OCI-LY7 (cell line): ENCODE data around the gene POLD2. TPM values are rescaled to one million over a fixed set of nuclear protein-coding genes. Genes with fewer than 3 reads are reported as not detected.

ENCODE experiments used
- BruUV-seq: library from RNA; stranded (reverse); fragments of 400-500 nt; replicated peaks from 2 replicates; lab custom pipeline; 2021; lab: Mats Ljungman, UMichigan
- CTCF ChIA-PET: fragments of 300-600 bp; sonication (Branson Sonifier 250); formaldehyde crosslinking; loops from one replicate; lab custom pipeline; 2022; ENCODE audit warnings: antibody characterized with exemption; ENCODE audit not compliant: unreplicated experiment; lab: Charles Lee
- POLR2A ChIA-PET: fragments of 300-600 bp; sonication (Branson Sonifier 250); formaldehyde crosslinking; loops from one replicate; lab custom pipeline; 2022; ENCODE audit warnings: antibody characterized with exemption; lab: Charles Lee
- DNase-seq: peaks from one replicate; pipeline ENCODE4 v3.0.0-alpha.2; 2015; ENCODE audit warnings: low spot score
- H2AFZ ChIP-seq: fragments of 200-600 bp; sonication (generic), shearing (Covaris generic); 2 replicates; pipeline ENCODE4 v1.6.1; 2014; ENCODE audit warnings: mild to moderate bottlenecking, antibody characterized with exemption, low read length, moderate library complexity
- H3K27ac ChIP-seq: fragments of 200-600 bp; sonication (generic); 2 replicates; pipeline ENCODE4 v1.5.1; 2014; ENCODE audit warnings: mixed run types, low read depth, mild to moderate bottlenecking, moderate library complexity, low read length, inconsistent platforms; ENCODE audit not compliant: poor library complexity, severe bottlenecking
- H3K36me3 ChIP-seq: fragments of 200-600 bp; sonication (generic); 2 replicates; pipeline ENCODE4 v1.6.1; 2014; ENCODE audit warnings: mild to moderate bottlenecking, antibody characterized with exemption, low read length, moderate library complexity, mixed read lengths; ENCODE audit not compliant: insufficient read depth
- H3K4me1 ChIP-seq: fragments of 200-600 bp; sonication (generic); 2 replicates; pipeline ENCODE4 v1.5.1; 2014; ENCODE audit warnings: mild to moderate bottlenecking, low read length; ENCODE audit not compliant: insufficient read depth, poor library complexity, severe bottlenecking
- H3K4me2 ChIP-seq: fragments of 200-600 bp; sonication (generic); 2 replicates; pipeline ENCODE4 v1.6.1; 2014; ENCODE audit warnings: mild to moderate bottlenecking, low read length
- H3K4me3 ChIP-seq: fragments of 200-600 bp; sonication (generic); 2 replicates; pipeline ENCODE4 v1.5.1; 2014; ENCODE audit warnings: mild to moderate bottlenecking, low read depth, low read length; ENCODE audit not compliant: poor library complexity, severe bottlenecking
- H3K79me2 ChIP-seq: fragments of 200-600 bp; sonication (generic); 2 replicates; pipeline ENCODE4 v1.6.1; 2016; ENCODE audit warnings: low read depth, mild to moderate bottlenecking, low read length, moderate library complexity, mixed read lengths; ENCODE audit not compliant: insufficient read depth
- H3K9me2 ChIP-seq: fragments of 200-600 bp; sonication (generic); 2 replicates; pipeline ENCODE4 v1.6.1; 2016; ENCODE audit warnings: mild to moderate bottlenecking, low read length, mixed read lengths; ENCODE audit not compliant: insufficient read depth
- H3K9me3 ChIP-seq: fragments of 200-600 bp; sonication (generic); 2 replicates; pipeline ENCODE4 v1.6.1; 2014; ENCODE audit warnings: mild to moderate bottlenecking, mixed run types, low read length, mixed read lengths
- H4K20me1 ChIP-seq: fragments of 200-600 bp; sonication (generic); 2 replicates; pipeline ENCODE4 v1.6.1; 2014; ENCODE audit warnings: mild to moderate bottlenecking, antibody characterized with exemption, low read length, moderate library complexity, mixed read lengths; ENCODE audit not compliant: insufficient read depth
- CTCF ChIP-seq: fragments of 200-600 bp; sonication (generic); conservative IDR thresholded peaks from 2 replicates; pipeline ENCODE4 v1.5.1; 2014; ENCODE audit warnings: mild to moderate bottlenecking, antibody characterized with exemption, low read length, moderate library complexity, mixed read lengths
- EZH2phosphoT487 ChIP-seq: fragments of 200-600 bp; sonication (generic); IDR thresholded peaks from 2 replicates; pipeline ENCODE4 v1.6.1; 2018; ENCODE audit warnings: low read depth, borderline replicate concordance, mild to moderate bottlenecking, mixed run types, antibody characterized with exemption, low read length, moderate library complexity, mixed read lengths
- intact Hi-C: fragments of 100-400 bp; cut with micrococcal nuclease; formaldehyde crosslinking; loops from one replicate; pipeline ENCODE4 v1.10.0; 2022; ENCODE audit not compliant: unreplicated experiment
- total RNA-seq, 2 experiments: library from RNA; depleted of rRNA in 1 of 2; stranded (reverse); fragments of >200 nt in 1 of 2; shearing (Covaris generic) in 1 of 2; gene quantifications; 2 replicates each; pipeline ENCODE4 v1.2.3, GENCODE V29; 2014 to 2022

Gene POLD2
- total RNA-seq, 2 experiments from 2014 or later, result 230 to 261 TPM

- no peak for DNase-seq
- no peaks in the 10 kb centered on the region for H4K20me1 ChIP-seq
- H3K79me2 ChIP-seq, result no peaks in the 10 kb centered on the region
- BruUV-seq, result no TSS peak
- intact Hi-C loops, result no loop called here
- H3K9me2 ChIP-seq, result no peaks in the 10 kb centered on the region
- no peak overlapping the region for H3K4me2 ChIP-seq
- ChIA-PET CTCF (no interaction called here), POLR2A (interaction anchor here (0.6 to 1.2 kb wide), 2 partner anchors 11 to 39 kb away, joined by 3 read pairs; no protein-coding TSS in a partner anchor)
- H3K36me3 ChIP-seq, result peaks cover 88% of the 10 kb centered on the region
- peaks cover 10% of the 10 kb centered on the region for H3K4me1 ChIP-seq
- no peak overlapping the region for H3K27ac ChIP-seq
- no peak overlapping the region for H3K4me3 ChIP-seq
- H3K9me3 ChIP-seq, result no peaks in the 10 kb centered on the region
- TF ChIP-seq CTCF (no peak), EZH2phosphoT487 (no peak)
- H2AFZ ChIP-seq, result no peak overlapping the region
Observed at GRCh38 chr7:44114586-44115310, 8.6 kb downstream of the POLD2 start.

- peaks cover 10% of the 10 kb centered on the region for H3K4me1 ChIP-seq
- H3K4me3 ChIP-seq, result no peak overlapping the region
- no peaks in the 10 kb centered on the region for H3K79me2 ChIP-seq
- no TSS peak for BruUV-seq
- H4K20me1 ChIP-seq, result no peaks in the 10 kb centered on the region
- no peak for TF ChIP-seq CTCF
- H2AFZ ChIP-seq, result no peak overlapping the region
- ChIA-PET POLR2A (interaction anchor here (0.6 kb wide), 1 partner anchor 38 kb away, joined by 3 read pairs; no protein-coding TSS in a partner anchor), CTCF (no interaction called here)
- intact Hi-C loops, result no loop called here
- no peaks in the 10 kb centered on the region for H3K9me2 ChIP-seq
- no peak for DNase-seq
- H3K27ac ChIP-seq, result no peak overlapping the region
- H3K36me3 ChIP-seq, result peaks cover 79% of the 10 kb centered on the region
- no peak overlapping the region for H3K4me2 ChIP-seq
- no peaks in the 10 kb centered on the region for H3K9me3 ChIP-seq
Observed at GRCh38 chr7:44113764-44114354, 9.5 kb downstream of the POLD2 start.
